B cell (primary cell): ENCODE data around the gene XYLT1. TPM values are rescaled to one million over a fixed set of nuclear protein-coding genes. Genes with fewer than 3 reads are reported as not detected.

Source experiments
- ATAC-seq: fragments of 200-7000 bp; cut with Tn5 transposase; one replicate; pipeline ENCODE4 v1.10.0; 2021; ENCODE audit warnings: low read depth, mild to moderate bottlenecking, moderate number of reproducible peaks, moderate library complexity
- CTCF ChIA-PET: fragments of 350-600 bp; sonication (Branson Sonifier 250); formaldehyde crosslinking; loops from one replicate; lab custom pipeline; 2021; ENCODE audit warnings: antibody characterized with exemption, inconsistent platforms; lab: Charles Lee
- POLR2A ChIA-PET: fragments of 350-600 bp; sonication (Branson Sonifier 250); formaldehyde crosslinking; loops from one replicate; lab custom pipeline; 2021; ENCODE audit warnings: antibody characterized with exemption; lab: Charles Lee
- DNase-seq: peaks from one replicate; pipeline ENCODE4 v3.0.0; 2013
- H2AFZ ChIP-seq: 2 replicates; pipeline ENCODE4 v1.6.1; 2012; ENCODE audit warnings: mild to moderate bottlenecking, low read depth, low read length; ENCODE audit not compliant: insufficient read depth, poor library complexity, severe bottlenecking
- H3K27ac ChIP-seq, 2 donors: 1 replicate in 1 of 2; 2 replicates in 1 of 2; pipeline ENCODE4 v1.5.1; 2012 to 2013; ENCODE audit warnings: low read length in 2 of 2, mild to moderate bottlenecking in 2 of 2, moderate library complexity in 1 of 2
- H3K27me3 ChIP-seq, 4 experiments: fragments of 200-600 bp in 1 of 4; sonication (generic) in 1 of 4; replicated peaks in 1 of 4; 1 replicate in 2 of 4; 2 replicates in 2 of 4; pipeline versions ENCODE4 v1.6.1 to v1.7.0; 2013 to 2016; ENCODE audit warnings: low read length in 3 of 4, mild to moderate bottlenecking in 2 of 4, mixed read lengths in 1 of 4, moderate library complexity in 1 of 4; ENCODE audit not compliant: insufficient read depth in 4 of 4, control insufficient read depth in 3 of 4; ENCODE audit errors: control extremely low read depth in 1 of 4
- H3K36me3 ChIP-seq, 2 experiments: replicated peaks in 1 of 2; 1 replicate in 1 of 2; 2 replicates in 1 of 2; pipeline versions ENCODE4 v1.6.1 to v1.7.1; 2013; ENCODE audit warnings: low read length in 1 of 2; ENCODE audit not compliant: insufficient read depth in 2 of 2, control insufficient read depth in 1 of 2; ENCODE audit errors: control extremely low read depth in 1 of 2, extremely low read depth in 1 of 2
- H3K4me1 ChIP-seq, 2 donors: fragments of 200-600 bp in 1 of 2; sonication (generic) in 1 of 2; 1 replicate in 1 of 2; 2 replicates in 1 of 2; pipeline versions ENCODE4 v1.5.1 to v1.6.1; 2013 to 2017; ENCODE audit warnings: low read length in 2 of 2; ENCODE audit not compliant: control insufficient read depth in 2 of 2, insufficient read depth in 2 of 2
- H3K4me2 ChIP-seq: replicated peaks from 2 replicates; pipeline ENCODE3; 2012; ENCODE audit warnings: mild to moderate bottlenecking, low read depth, low read length; ENCODE audit not compliant: poor library complexity, severe bottlenecking
- H3K4me3 ChIP-seq, 5 experiments: fragments of 200-600 bp in 1 of 5; sonication (generic) in 1 of 5; 1 replicate in 3 of 5; 2 replicates in 2 of 5; pipeline versions ENCODE4 v1.5.1 to v1.7.0; 2011 to 2016; ENCODE audit warnings: low read length in 4 of 5, mild to moderate bottlenecking in 4 of 5, low read depth in 2 of 5, control low read depth in 1 of 5, moderate library complexity in 1 of 5; ENCODE audit not compliant: insufficient read depth in 1 of 5; ENCODE audit errors: control extremely low read depth in 1 of 5, extremely low read depth in 1 of 5
- H3K79me2 ChIP-seq: fragments of 200-600 bp; sonication (generic); one replicate; pipeline ENCODE4 v1.6.0; 2016; ENCODE audit warnings: low read length; ENCODE audit not compliant: control insufficient read depth, insufficient read depth
- H3K9ac ChIP-seq: fragments of 200-600 bp; sonication (generic); 2 replicates; pipeline ENCODE4 v1.6.1; 2017; ENCODE audit warnings: mild to moderate bottlenecking, low read length, moderate library complexity
- H3K9me3 ChIP-seq, 3 donors: one replicate each; pipeline versions ENCODE4 v1.6.1 to v1.7.1; 2013; ENCODE audit warnings: low read length in 2 of 3; ENCODE audit not compliant: control insufficient read depth in 2 of 3, insufficient read depth in 1 of 3; ENCODE audit errors: control extremely low read depth in 1 of 3
- H4K20me1 ChIP-seq: 2 replicates; pipeline ENCODE4 v1.6.0; 2012; ENCODE audit warnings: mild to moderate bottlenecking, low read length; ENCODE audit not compliant: insufficient read depth, control insufficient read depth, poor library complexity, severe bottlenecking
- H3K27ac Mint-ChIP-seq: one replicate; pipeline ENCODE4 v1.8.0; 2021; ENCODE audit warnings: mixed read lengths
- H3K27me3 Mint-ChIP-seq: one replicate; pipeline ENCODE4 v1.8.0; 2021; ENCODE audit warnings: mixed read lengths
- H3K4me1 Mint-ChIP-seq: one replicate; pipeline ENCODE4 v1.8.0; 2021; ENCODE audit warnings: mixed read lengths
- H3K4me3 Mint-ChIP-seq: one replicate; pipeline ENCODE4 v1.8.0; 2021; ENCODE audit warnings: mixed read lengths
- H3K9me3 Mint-ChIP-seq: one replicate; pipeline ENCODE4 v1.8.0; 2022; ENCODE audit warnings: mixed read lengths; ENCODE audit not compliant: insufficient read depth
- CTCF ChIP-seq: fragments of 200-600 bp; IDR thresholded peaks from one replicate; pipeline ENCODE4 v1.8.0; 2022; ENCODE audit warnings: antibody characterized with exemption, mild to moderate bottlenecking
- EZH2 ChIP-seq: IDR thresholded peaks from 2 replicates; pipeline ENCODE4 v1.6.1; 2012; ENCODE audit warnings: borderline replicate concordance, low read depth, mild to moderate bottlenecking, moderate library complexity, low read length; ENCODE audit not compliant: insufficient read depth, poor library complexity, severe bottlenecking
- WGBS: methylation state at CpG from one replicate; pipeline ENCODE4 v1.1.5; 2013; ENCODE audit warnings: missing lambda C conversion rate; ENCODE audit not compliant: insufficient coverage; 5-methylcytosine and 5-hydroxymethylcytosine counted together
- intact Hi-C: fragments of 100-400 bp; cut with micrococcal nuclease; formaldehyde crosslinking; loops from one replicate; pipeline ENCODE4 v1.10.0; 2022
- polyA plus RNA-seq: library from polyadenylated mRNA; depleted of rRNA; stranded (reverse); fragments of >200 nt; gene quantifications from 2 replicates; pipeline ENCODE4 v1.2.3, GENCODE V29; 2012
- total RNA-seq, 2 donors: library from RNA; stranded (reverse); fragments of 120-200 nt in 1 of 2; gene quantifications; 1 replicate in 1 of 2; 2 replicates in 1 of 2; pipeline versions ENCODE4 v1.2.3 to v1.2.4, GENCODE V29; 2013 to 2022

Gene XYLT1
- total and polyA plus RNA-seq, 2 donors (not counting 1 experiment from before 2014, with no cell fraction given), result 8.7 to 59.6 TPM

- ATAC-seq (no peak), DNase-seq (no peak)
- H3K4me1 ChIP-seq, result no peaks in the 10 kb centered on the region
- H3K27me3 ChIP-seq, result no peaks in the 10 kb centered on the region
- Mint-ChIP-seq H3K4me1 (peaks cover 5% of the 10 kb centered on the region), H3K9me3 (no peaks in the 10 kb centered on the region), H3K27me3 (no peaks in the 10 kb centered on the region), H3K27ac (no peak overlapping the region), H3K4me3 (no peak overlapping the region)
- no peak overlapping the region for H2AFZ ChIP-seq
- POLR2A ChIA-PET, result no interaction called here
- no peaks in the 10 kb centered on the region for H3K9me3 ChIP-seq
- no peak overlapping the region for H3K4me3 ChIP-seq
- no peak overlapping the region for H3K9ac ChIP-seq
- H3K79me2 ChIP-seq, result no peaks in the 10 kb centered on the region
- TF ChIP-seq CTCF (no peak), EZH2 (no peak)
- no peak overlapping the region for H3K27ac ChIP-seq
- intact Hi-C loops, result no loop called here
- H3K36me3 ChIP-seq, result peaks cover 0 to 14% of the 10 kb centered on the region in 2 experiments
- WGBS, result 100% methylated on average over 1 of the region's 3 CpGs
- CTCF ChIA-PET, result no interaction called here
- no peaks in the 10 kb centered on the region for H4K20me1 ChIP-seq
- no peak overlapping the region for H3K4me2 ChIP-seq
Observed at GRCh38 chr16:17103216-17103615, 367.5 kb downstream of the XYLT1 start.

- intact Hi-C loops, result no loop called here
- H3K4me3 Mint-ChIP-seq, result no peak overlapping the region
Observed at GRCh38 chr16:17101646-17102045, 369.1 kb downstream of the XYLT1 start.

More at GRCh38 chr16:17101646-17102045, 369.1 kb downstream of the XYLT1 start:
- Histone ChIP-seq H3K4me1 (no peaks in the 10 kb centered on the region), H3K27me3 (no peaks in the 10 kb centered on the region), H3K27ac (no peak overlapping the region), H4K20me1 (no peaks in the 10 kb centered on the region), H3K9ac (no peak overlapping the region), H2AFZ (no peak overlapping the region), H3K36me3 (peaks cover 0 to 12% of the 10 kb centered on the region in 2 experiments), H3K79me2 (peaks cover 5% of the 10 kb centered on the region), H3K4me2 (no peak overlapping the region), H3K9me3 (no peaks in the 10 kb centered on the region), H3K4me3 (no peak overlapping the region)
- TF ChIP-seq EZH2, result no peak
- WGBS, result no CpG with 5 or more reads among the region's 2 CpGs
- Mint-ChIP-seq H3K27ac (no peak overlapping the region), H3K9me3 (no peaks in the 10 kb centered on the region), H3K4me1 (peaks cover 5% of the 10 kb centered on the region), H3K27me3 (no peaks in the 10 kb centered on the region)
- DNase-seq (peak; percentile 18), ATAC-seq (peak; percentile 49)
- POLR2A ChIA-PET, result no interaction called here
- CTCF ChIA-PET, result no interaction called here
